Measurements from ENCODE around the gene TSPAN7.

TSPAN7 gene

DNA sequence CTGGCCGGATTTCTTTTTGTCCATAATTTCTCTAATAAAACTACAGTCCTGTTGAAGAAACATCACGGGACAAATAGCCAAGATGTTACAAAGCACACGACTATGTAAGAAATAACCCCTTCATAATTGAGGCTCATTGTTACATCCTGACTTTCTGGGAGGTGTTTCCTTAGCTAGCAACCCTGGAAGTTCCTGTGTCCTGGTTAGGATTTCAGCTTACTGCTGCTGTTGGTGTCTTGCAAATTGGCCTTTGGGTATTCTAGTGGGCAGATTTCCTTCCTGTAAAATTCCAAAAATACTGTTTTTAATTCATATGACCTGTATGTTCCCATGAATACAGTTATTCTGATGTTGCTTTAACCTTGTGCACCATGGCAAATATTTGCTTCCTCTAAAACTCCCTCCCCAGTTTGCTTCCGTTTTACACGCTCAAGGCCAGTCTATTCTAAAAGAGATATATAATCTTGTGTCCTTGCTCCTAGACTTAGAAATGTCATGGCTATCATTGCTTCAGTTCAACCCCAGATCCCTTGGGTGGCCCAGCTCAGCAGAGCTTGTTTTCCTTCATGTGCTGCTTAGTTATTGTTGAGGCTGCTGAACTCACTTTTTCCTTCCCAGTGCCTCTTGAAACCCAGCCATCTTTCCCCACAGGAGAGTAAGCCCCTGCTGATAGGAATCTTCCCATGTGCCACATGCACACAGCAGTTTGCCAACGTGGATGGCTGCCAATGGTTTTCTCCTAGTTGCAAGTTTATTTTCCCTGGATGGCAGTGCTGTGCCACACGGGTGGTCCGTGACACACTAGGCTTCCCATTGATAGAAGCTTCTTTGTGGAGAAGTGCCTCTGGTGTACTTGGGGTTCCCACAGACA, 75.8 kb downstream of the TSPAN7 start:
- H3K27ac Mint-ChIP-seq (ENCODE audit: low read depth): no peak overlapping the region
- no peak overlapping the region for H3K4me3 Mint-ChIP-seq
- peaks cover 11% of the 10 kb centered on the region for H3K27me3 Mint-ChIP-seq
- no peaks in the 10 kb centered on the region for H3K36me3 Mint-ChIP-seq (ENCODE audit: insufficient read depth)
- no peaks in the 10 kb centered on the region for H3K4me1 Mint-ChIP-seq
- ATAC-seq (replicated peaks; ENCODE audit: extremely low read depth, poor library complexity, severe bottlenecking): no peak
- H3K9me3 Mint-ChIP-seq: no peaks in the 10 kb centered on the region
- no peak for DNase-seq (ENCODE audit: low spot score in 2 of 2)

GRCh38 chrX:38638952-38639529, 77.7 kb downstream of the TSPAN7 start:
- H3K4me1 Mint-ChIP-seq: no peaks in the 10 kb centered on the region
- peaks cover 23% of the 10 kb centered on the region for H3K27me3 Mint-ChIP-seq
- ATAC-seq (replicated peaks; ENCODE audit: extremely low read depth, poor library complexity, severe bottlenecking): no peak
- H3K4me3 Mint-ChIP-seq: no peak overlapping the region
- DNase-seq (ENCODE audit: low spot score in 2 of 2): no peak
- no peaks in the 10 kb centered on the region for H3K36me3 Mint-ChIP-seq (ENCODE audit: insufficient read depth)
- no peak overlapping the region for H3K27ac Mint-ChIP-seq (ENCODE audit: low read depth)
- no peaks in the 10 kb centered on the region for H3K9me3 Mint-ChIP-seq

DNA sequence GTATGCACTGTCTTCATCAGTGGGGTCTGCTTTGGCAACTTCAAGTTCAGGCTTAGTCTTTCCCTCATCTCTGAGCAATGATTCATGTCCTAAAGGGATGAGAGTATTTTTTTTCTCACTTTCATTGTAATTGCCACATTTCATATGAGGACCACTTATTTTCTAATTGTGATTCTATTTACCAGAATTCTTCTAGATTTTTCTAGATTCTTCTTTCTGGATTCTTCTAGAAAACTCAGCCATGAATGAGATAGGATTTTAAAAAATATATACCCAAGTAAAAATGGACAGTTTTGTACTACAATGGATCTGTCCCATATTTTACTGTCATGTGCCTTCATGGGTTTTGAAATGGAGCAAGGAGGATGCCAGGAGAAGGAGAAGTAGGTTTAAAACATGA, 78.4 kb downstream of the TSPAN7 start:
- Mint-ChIP-seq H3K9me3 (no peaks in the 10 kb centered on the region), H3K27ac (ENCODE audit: low read depth) (no peak overlapping the region), H3K27me3 (peaks cover 23% of the 10 kb centered on the region), H3K4me1 (no peaks in the 10 kb centered on the region), H3K4me3 (no peak overlapping the region), H3K36me3 (ENCODE audit: insufficient read depth) (no peaks in the 10 kb centered on the region)
- no peak for ATAC-seq (replicated peaks; ENCODE audit: extremely low read depth, poor library complexity, severe bottlenecking)
- no peak for DNase-seq (ENCODE audit: low spot score in 2 of 2)

- DNase-seq (ENCODE audit: low spot score in 2 of 2) (no peak), ATAC-seq (replicated peaks; ENCODE audit: extremely low read depth, poor library complexity, severe bottlenecking) (no peak)
- Mint-ChIP-seq H3K4me1 (no peaks in the 10 kb centered on the region), H3K36me3 (ENCODE audit: insufficient read depth) (no peaks in the 10 kb centered on the region), H3K27ac (ENCODE audit: low read depth) (no peak overlapping the region), H3K27me3 (peaks cover 23% of the 10 kb centered on the region), H3K4me3 (no peak overlapping the region), H3K9me3 (no peaks in the 10 kb centered on the region)
Measured at GRCh38 chrX:38641197-38641596, 79.9 kb downstream of the TSPAN7 start.

DNA sequence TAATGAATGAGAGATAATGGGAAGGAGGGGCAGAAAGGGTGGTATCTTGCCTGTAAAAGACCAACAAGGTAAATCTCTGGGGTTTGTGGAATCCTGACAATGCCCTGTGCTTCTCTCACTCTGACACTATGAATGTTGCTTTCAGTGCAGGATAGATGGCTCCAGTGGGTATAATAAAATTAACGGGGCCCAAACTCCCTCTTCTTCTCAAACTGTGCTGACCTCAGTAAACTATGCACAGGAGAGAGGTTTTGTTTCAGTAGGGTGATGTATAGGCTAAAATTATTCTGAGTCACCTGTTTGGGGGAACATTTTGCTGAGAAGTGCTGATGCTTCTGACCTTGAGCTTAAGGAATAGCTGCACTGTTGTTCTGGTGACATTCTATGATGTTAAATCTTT, 82.6 kb downstream of the TSPAN7 start:
- no peaks in the 10 kb centered on the region for H3K4me1 Mint-ChIP-seq
- no peak overlapping the region for H3K4me3 Mint-ChIP-seq
- no peaks in the 10 kb centered on the region for H3K36me3 Mint-ChIP-seq (ENCODE audit: insufficient read depth)
- DNase-seq (ENCODE audit: low spot score in 2 of 2): no peak
- peaks cover 23% of the 10 kb centered on the region for H3K27me3 Mint-ChIP-seq
- H3K9me3 Mint-ChIP-seq: no peaks in the 10 kb centered on the region
- no peak overlapping the region for H3K27ac Mint-ChIP-seq (ENCODE audit: low read depth)
- no peak for ATAC-seq (replicated peaks; ENCODE audit: extremely low read depth, poor library complexity, severe bottlenecking)

GRCh38 chrX:38646129-38646528, 84.8 kb downstream of the TSPAN7 start:
- ATAC-seq (replicated peaks; ENCODE audit: extremely low read depth, poor library complexity, severe bottlenecking) (no peak), DNase-seq (ENCODE audit: low spot score in 2 of 2) (no peak)
- H3K27ac Mint-ChIP-seq (ENCODE audit: low read depth): no peak overlapping the region
- no peak overlapping the region for H3K4me3 Mint-ChIP-seq
- H3K36me3 Mint-ChIP-seq (ENCODE audit: insufficient read depth): no peaks in the 10 kb centered on the region
- no peaks in the 10 kb centered on the region for H3K9me3 Mint-ChIP-seq
- no peaks in the 10 kb centered on the region for H3K4me1 Mint-ChIP-seq
- peaks cover 22% of the 10 kb centered on the region for H3K27me3 Mint-ChIP-seq

DNA sequence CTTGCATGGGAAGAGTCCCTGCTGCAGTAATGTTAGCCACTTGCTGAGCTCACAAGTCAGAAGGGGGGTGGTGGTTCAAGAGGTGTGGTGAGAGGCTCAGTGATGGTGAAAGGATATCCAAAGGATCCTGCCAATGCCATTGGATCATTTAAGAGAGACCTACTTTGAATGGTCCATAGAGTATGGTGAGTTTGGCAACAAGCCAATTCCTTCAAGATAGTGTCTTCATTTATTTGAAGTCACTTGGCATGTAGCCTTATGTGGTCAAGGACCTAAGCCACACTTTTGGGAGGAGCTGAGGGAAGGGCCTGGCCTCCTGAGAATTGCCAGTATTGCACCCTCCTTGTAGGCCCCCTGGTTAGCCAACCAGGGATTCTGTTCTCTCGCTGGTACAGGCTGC, 87.9 kb downstream of the TSPAN7 start:
- H3K36me3 Mint-ChIP-seq (ENCODE audit: insufficient read depth): no peaks in the 10 kb centered on the region
- no peaks in the 10 kb centered on the region for H3K9me3 Mint-ChIP-seq
- no peak overlapping the region for H3K27ac Mint-ChIP-seq (ENCODE audit: low read depth)
- no peak overlapping the region for H3K4me3 Mint-ChIP-seq
- no peaks in the 10 kb centered on the region for H3K27me3 Mint-ChIP-seq
- no peaks in the 10 kb centered on the region for H3K4me1 Mint-ChIP-seq
- no peak for DNase-seq (ENCODE audit: low spot score in 2 of 2)
- ATAC-seq (replicated peaks; ENCODE audit: extremely low read depth, poor library complexity, severe bottlenecking): no peak

GRCh38 chrX:38649674-38650647, 88.6 kb downstream of the TSPAN7 start:
- DNase-seq (ENCODE audit: low spot score in 2 of 2): no peak
- H3K36me3 Mint-ChIP-seq (ENCODE audit: insufficient read depth): no peaks in the 10 kb centered on the region
- no peaks in the 10 kb centered on the region for H3K9me3 Mint-ChIP-seq
- H3K27ac Mint-ChIP-seq (ENCODE audit: low read depth): no peak overlapping the region
- no peak overlapping the region for H3K4me3 Mint-ChIP-seq
- no peaks in the 10 kb centered on the region for H3K27me3 Mint-ChIP-seq
- no peaks in the 10 kb centered on the region for H3K4me1 Mint-ChIP-seq
- ATAC-seq (replicated peaks; ENCODE audit: extremely low read depth, poor library complexity, severe bottlenecking): no peak

DNA sequence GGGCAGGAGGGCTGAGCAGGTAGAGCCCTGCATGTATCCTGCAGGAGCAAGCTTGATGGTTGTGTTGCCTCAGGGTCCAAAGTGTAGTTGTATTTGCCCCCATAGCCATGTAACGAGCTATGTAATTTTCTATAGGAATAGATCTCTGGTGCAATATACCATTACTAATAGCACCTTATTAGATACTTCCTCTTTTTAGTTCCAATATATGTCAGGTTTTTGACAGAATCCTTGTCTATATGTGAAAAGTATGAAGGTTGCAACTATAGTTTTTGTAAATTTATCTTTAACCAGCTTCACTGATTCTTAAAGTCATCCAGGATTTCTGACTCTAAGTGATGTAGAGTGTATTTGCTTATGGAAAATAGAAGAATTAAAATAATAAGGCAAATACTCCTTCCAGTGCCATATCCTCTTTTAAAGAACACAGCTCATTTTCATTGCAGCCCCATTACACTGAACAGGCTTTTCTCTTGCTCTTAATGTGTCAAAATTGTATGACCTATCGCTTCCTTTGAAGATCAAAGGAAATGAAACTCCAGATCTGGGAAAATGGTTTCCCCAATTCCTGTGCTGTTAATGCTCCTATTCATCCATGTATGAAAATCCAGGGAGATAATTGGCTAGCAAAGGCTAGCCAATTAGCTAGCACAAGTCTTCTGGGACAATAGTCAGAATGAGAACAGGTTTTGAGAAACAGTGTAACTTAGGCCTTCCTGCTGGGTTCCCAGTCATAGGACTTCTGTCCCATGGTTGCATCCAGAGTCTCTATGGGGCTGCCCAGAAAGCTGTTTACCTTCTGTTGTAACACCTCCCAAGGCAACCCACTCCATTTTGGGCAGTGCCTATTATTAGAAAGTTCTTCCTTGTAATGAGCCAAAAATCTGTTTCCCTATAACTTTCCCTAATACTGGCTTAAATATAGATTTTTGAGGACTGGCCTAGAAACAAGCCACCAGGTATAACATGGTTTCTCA, 90.6 kb downstream of the TSPAN7 start:
- no peaks in the 10 kb centered on the region for H3K36me3 Mint-ChIP-seq (ENCODE audit: insufficient read depth)
- H3K9me3 Mint-ChIP-seq: no peaks in the 10 kb centered on the region
- ATAC-seq (replicated peaks; ENCODE audit: extremely low read depth, poor library complexity, severe bottlenecking): no peak
- no peak overlapping the region for H3K4me3 Mint-ChIP-seq
- DNase-seq (ENCODE audit: low spot score in 2 of 2): no peak
- no peaks in the 10 kb centered on the region for H3K4me1 Mint-ChIP-seq
- H3K27ac Mint-ChIP-seq (ENCODE audit: low read depth): no peak overlapping the region
- no peaks in the 10 kb centered on the region for H3K27me3 Mint-ChIP-seq

GRCh38 chrX:38652934-38653442, 91.6 kb downstream of the TSPAN7 start:
- H3K4me1 Mint-ChIP-seq: no peaks in the 10 kb centered on the region
- no peaks in the 10 kb centered on the region for H3K9me3 Mint-ChIP-seq
- H3K36me3 Mint-ChIP-seq (ENCODE audit: insufficient read depth): no peaks in the 10 kb centered on the region
- ATAC-seq (replicated peaks; ENCODE audit: extremely low read depth, poor library complexity, severe bottlenecking) (no peak), DNase-seq (ENCODE audit: low spot score in 2 of 2) (no peak)
- H3K27ac Mint-ChIP-seq (ENCODE audit: low read depth): no peak overlapping the region
- H3K4me3 Mint-ChIP-seq: no peak overlapping the region
- no peaks in the 10 kb centered on the region for H3K27me3 Mint-ChIP-seq

DNA sequence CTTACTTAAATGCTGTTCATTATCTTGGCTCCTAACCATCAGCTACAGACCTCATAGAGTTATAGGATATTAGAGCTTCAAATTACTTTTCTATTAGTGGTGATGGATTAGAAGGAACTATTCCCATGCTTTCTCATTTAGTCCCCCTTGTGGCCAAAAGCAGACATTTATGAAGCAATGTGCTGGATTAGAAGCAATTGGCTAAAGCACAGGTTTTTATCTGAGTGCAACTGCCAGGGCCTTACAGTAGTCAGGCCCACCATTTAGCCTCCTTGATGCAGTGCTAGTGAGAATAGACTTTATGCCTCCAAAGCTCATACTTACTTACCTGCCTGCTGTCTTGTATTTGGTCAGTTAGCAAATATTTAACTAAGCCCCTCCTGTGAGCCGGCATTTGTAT, 93.0 kb downstream of the TSPAN7 start:
- no peaks in the 10 kb centered on the region for H3K4me1 Mint-ChIP-seq
- DNase-seq (ENCODE audit: low spot score in 2 of 2) (no peak), ATAC-seq (replicated peaks; ENCODE audit: extremely low read depth, poor library complexity, severe bottlenecking) (no peak)

More for the DNA sequence above, 93.0 kb downstream of the TSPAN7 start:
- Mint-ChIP-seq H3K27me3 (no peaks in the 10 kb centered on the region), H3K27ac (ENCODE audit: low read depth) (no peak overlapping the region), H3K36me3 (ENCODE audit: insufficient read depth) (no peaks in the 10 kb centered on the region), H3K9me3 (no peaks in the 10 kb centered on the region), H3K4me3 (no peak overlapping the region)

Data from central memory CD8-positive, alpha-beta T cell (primary cell).